SK-MEL-5 (cell line): Measurements from ENCODE around the gene NLRC3. TPM values are rescaled to one million over a fixed set of nuclear protein-coding genes. Genes with fewer than 3 reads are reported as not detected.

Experiments used
- DNase-seq: peaks from one replicate; pipeline ENCODE4 v3.0.0-alpha.2; 2016; ENCODE audit warnings: low read depth, low spot score
- in situ Hi-C: cut with HindIII; loops from 2 replicates; pipeline ENCODE4 v1.10.0; 2016; ENCODE audit warnings: low sequenced_read_pairs, high pct_unique_total_duplicates, low pct_unique_long_range_greater_than_20kb
- total RNA-seq: library from RNA; depleted of rRNA; stranded (reverse); fragments of >200 nt; shearing (Covaris generic); gene quantifications from 2 replicates; pipeline ENCODE4 v1.2.3, GENCODE V29; 2014

Gene NLRC3
- total RNA-seq, 1 experiment from 2014 or later: not detected

DNA sequence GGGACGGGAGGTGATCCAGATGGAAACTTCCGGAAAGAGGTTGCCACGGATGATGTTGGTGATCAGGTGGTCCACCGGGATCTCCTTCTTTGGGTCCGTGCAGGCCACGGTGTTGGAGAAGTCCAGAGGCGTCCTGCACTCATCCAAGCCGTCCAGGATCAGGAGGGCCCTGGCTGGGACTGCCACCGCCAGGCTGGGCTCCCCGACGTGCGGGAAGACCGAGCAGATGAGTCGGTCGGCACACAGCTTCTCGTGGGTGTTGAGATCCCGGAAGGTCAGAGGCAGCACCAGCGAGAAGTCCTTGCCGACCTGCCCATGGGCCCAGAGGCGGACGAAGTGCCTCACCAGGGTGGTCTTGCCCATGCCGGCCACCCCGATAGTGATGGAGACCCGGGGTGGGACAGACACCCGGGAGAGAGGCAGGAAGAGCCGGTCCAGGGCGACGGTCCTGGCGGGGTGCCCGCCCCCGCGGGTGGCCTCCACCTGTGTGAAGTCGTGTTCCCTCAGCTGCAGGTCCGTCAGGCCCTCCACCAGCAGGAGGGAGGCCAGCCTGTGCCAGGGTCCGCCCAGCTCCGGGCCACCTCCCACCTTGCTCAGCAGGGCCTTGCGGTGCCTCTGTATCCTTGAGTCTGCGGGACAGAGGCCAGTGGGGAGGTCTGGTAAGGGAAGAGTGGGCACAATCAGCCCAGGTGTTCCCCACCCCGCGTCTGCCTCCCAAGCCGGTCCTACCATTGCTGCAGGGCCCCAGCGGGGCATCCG is 12.9 kb downstream of the NLRC3 start:
- no peak for DNase-seq

DNA sequence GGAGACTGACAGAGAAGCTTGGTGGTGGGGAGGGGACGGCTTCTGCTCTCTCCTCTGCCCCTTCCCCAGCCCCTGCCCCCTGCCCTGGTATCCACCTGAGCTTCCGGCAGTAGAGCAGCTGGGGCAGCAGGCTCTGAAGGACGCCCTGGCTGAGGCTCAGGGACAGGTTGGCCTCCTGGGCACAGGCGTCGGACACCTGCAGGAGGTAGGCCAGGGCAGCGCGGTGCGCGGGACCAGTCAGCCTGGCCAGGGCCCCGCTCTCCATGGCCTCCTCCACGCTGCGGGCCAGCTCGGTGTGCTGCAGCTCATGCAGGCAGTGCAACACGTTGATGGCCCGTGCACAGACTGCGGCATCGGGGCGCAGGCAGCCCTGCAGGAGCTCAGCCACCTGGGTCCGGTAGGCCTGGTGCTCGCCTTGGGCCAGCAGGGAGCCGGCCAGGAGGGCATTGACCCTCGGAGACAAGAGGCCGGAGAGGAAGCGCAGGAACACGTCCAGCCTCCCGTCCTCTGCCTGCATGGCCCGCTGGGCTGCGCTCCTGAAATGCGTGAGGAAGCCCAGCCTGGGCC is 14.2 kb downstream of the NLRC3 start:
- DNase-seq: no peak
- in situ Hi-C loops: no loop called here

More for the DNA sequence above, 12.9 kb downstream of the NLRC3 start:
- in situ Hi-C loops: no loop called here

DNA sequence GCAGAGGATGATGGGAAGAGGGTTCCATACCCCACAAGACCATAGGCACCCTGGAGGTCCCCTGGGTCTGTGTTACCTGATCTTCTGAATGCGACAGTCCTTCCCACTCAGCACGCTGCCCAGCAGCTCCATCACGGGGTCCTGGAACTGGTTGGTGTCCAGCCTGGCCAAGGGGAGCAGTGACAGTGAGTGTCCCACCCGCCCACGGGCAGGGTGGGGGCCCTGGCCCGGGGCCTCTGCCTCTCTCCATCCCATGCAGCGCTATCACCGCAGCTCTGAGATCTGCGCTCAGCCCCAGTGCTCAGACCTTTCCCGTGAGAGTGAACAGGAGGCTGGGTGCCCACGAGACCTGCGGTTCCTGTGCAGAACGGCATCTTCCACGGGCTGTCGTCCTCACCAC is 15.6 kb downstream of the NLRC3 start:
- no peak for DNase-seq
- in situ Hi-C loops: no loop called here

DNA sequence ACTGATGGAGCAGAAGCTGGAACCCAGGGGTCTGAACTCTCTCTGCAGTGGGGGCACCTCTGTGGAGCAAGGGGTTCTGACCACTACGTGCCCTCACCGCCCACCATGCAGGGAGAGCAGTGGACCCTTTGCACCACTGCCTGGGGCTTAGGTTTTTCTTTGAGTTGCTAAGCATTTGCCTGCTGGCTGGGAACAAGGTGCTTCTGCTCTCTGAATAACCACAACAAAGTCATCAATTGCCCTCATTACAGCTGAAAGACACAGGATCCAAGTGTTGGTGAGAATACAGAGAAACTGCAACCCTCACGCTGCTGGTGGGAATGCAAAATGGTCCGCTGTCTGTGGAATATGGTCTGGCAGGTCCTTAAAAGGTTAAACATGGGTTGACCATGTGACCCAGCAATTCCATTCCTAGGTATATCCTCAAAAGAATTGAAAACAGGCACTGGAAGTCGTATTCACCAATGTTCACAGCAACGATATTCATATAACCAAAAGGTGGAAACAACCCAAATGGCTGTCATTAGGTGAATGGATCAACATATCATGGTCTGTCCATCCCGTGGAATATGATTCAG is 22.8 kb downstream of the NLRC3 start:
- no peak for DNase-seq
- in situ Hi-C loops: no loop called here

DNA sequence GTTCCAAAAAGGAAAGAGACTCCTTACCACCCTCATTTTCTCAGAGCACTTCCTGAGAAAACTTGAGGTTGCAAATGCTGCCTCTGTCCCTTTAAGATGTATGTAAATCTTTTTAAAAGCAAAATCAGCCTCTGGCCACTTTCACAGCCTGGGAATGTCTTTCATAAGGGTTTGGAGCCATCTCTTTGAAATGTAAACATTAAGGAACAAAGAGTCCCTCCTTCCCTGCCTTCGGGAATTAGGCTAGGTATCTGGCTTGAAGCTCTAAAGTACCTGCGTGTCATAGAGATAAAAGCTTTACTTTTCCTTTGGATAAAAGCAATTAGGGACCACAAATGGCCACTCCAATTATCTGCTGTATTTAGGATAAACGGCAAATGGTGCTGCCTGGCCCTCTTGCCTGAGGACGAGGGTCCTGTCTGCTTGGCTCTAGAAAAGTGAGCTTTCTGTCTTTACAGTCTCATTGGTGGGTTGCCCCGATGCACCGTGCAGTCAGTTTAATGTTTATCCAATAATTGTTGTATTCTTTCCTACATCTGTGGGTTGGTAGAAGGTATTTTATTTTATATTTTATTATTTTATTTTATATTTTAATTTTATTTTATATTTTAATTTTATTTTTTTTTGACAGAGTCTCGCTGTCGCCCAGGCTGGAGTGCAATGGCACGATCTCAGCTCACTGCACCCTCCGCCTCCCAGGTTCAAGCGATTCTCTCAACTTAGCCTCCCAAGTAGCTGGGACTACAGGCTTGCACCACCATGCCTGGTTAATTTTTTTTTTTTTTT is 23.9 kb downstream of the NLRC3 start:
- in situ Hi-C loops: no loop called here
- DNase-seq: no peak

DNA sequence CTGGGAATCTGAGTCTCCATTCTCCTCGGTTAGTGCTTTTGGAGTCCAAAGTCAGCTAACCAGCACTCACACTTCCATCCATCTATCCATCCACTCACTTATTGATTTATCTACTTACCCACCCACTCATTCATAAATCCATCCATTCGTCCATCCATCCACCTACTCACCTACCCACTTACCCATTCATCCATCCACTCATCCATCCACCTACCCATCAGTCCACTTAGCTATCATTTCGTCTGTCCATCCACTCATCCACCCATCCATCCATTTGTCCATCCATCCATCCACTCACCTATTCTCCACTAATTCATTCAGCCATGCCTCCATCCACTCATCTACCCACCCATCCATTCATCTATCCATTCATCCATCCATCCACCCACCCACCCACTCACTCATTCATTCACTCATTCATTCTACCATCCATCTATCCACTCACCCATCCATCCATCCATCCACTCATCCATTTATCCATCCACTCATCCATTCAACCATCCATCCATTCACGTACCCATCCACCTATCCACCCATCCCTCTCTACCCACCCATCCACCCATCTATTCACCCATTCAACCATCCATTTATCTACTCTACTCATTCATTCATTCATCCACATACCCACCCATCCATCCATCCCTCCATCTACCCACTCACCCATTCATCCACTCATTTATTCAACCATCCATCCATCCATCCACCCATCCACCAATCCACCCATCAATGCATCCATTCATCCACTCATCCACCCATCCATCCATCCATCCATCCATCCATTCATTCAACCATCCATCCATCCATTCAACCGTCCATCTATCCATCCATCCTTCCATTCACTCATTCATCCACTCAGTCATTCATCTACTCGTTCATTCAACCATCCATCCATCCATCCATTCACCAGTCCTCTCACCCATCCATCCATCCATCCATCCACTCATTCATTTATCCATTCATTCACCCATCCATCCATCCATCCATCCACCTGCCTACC is 26.1 kb downstream of the NLRC3 start:
- DNase-seq: no peak
- in situ Hi-C loops: no loop called here

DNA sequence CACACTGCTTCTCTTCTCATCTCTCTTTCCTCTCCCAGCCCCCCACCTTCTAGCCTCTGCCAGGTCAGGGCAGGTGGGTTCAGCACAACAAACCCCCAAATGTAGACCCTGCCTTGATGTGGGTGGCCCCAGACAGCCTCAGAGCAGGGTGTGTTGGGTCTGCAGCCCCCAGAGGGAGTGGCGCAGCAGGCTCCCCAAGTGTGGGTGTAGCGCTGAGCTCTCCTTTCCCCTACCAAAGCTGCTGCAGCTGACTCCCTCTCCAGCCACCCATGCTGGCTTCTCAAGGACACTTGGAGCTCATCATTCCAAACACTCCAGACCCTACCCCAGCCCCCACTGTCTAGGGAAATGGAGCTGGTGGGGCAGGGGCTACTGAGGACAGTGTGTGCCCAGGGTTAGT is 27.3 kb downstream of the NLRC3 start:
- in situ Hi-C loops: no loop called here

DNA sequence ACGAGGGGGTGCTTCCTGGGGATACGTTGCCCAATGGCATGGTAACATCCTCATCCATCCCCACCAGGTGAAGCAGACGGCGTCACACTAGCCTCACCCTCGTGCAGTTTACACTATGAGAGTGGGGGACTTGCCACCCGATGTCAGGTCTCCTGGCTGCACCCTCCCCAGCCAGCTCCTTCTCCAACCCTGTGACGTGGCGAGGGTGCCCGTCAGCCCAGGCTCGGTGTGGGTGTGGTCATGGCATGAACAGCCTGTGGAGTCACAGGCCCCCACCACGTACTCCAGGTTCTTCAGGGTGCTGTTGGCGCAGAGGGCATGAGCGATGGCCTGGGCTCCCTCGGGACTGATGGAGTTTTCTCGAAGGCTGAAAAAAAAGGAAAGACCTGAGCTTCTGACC is 28.3 kb downstream of the NLRC3 start:
- in situ Hi-C loops: no loop called here
- DNase-seq: no peak

More for the DNA sequence above, 27.3 kb downstream of the NLRC3 start:
- DNase-seq: no peak

DNA sequence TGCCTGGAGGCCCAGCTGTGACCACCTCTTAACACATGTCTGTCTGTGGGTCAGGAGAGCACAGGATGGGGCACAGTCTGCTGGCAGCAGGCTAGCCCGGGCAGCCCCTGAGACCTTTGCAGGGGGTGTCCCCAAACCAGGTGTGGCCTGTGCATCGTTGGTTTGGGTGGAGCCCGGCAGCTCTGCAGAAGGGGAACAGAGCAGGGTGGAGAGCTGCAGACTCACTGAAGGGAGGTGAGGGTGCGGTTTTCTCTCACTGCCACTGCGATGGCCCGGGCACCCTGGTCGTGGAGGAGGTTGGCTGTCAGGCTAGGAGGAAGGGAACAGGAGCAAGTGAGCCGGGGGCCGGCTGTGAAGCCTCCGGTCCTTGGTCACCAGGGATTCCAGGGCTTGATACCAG is 28.8 kb downstream of the NLRC3 start:
- DNase-seq: no peak
- in situ Hi-C loops: no loop called here

DNA sequence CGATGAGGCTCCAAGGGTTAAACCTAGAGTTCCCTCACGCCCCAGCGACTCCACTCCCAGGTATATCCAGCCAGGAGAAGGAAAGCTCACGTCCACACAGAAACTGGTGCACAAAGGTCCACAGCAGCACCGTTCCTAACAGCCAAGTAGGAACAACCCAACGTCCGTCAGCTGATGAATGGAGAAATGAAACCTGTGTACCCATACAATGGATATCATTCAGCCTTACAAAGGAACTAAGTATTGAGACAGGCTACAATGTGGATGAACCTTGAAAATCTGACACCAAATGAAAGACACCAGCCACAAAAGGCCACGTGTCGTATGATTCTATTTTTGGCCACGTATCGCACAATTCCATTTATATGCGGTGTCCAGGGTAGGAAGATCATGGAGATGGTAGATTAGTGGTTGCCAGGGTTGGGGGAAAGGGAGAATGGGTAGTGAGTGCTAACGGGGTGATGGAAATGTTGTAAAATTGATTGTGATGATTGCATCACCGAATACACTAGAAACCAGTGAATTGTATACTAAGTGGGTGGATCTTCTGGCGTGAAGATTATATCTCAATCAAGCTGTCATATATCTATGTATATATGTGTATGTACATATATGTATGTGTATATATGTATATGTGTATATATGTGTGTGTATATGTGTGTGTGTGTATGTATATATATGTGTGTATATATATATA is 30.1 kb downstream of the NLRC3 start:
- DNase-seq: no peak
- in situ Hi-C loops: no loop called here

DNA sequence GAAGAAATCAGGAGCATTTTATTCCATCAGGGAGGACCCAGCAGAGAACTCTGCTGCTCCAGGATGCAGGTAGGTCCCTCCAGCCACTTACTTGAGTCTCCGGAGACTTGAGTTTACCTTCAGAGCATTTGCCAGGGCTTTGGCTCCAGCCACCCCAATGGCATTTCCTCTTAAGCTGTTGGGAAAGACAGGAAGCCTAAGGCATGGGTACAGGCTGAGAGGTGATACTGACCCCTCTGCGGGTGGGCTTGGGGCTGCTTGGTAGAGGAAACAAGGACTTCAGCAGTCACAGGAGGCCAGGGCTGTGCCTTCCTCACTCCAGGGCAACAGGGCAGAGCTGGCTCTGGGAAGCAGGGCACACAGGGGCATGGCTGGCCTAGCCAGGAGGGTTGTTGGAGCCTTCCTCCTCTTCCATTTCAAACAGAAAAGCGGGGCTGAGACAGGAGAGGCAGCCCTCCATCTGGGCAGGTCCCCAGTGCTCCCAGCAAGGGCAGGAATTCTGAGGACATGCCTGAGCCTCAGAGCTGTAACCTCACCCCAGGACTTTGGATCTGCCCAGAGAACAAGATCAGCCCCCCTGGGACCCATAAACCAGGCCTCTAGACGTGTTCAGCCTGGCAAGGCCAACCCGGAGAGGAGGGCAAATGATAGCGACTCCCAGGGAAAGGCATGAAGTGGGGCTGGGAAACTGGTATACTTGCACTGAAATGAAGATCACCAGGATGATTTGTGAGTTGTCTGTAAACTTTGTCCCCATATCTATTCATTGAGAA is 34.4 kb downstream of the NLRC3 start:
- DNase-seq: no peak
- in situ Hi-C loops: no loop called here

DNA sequence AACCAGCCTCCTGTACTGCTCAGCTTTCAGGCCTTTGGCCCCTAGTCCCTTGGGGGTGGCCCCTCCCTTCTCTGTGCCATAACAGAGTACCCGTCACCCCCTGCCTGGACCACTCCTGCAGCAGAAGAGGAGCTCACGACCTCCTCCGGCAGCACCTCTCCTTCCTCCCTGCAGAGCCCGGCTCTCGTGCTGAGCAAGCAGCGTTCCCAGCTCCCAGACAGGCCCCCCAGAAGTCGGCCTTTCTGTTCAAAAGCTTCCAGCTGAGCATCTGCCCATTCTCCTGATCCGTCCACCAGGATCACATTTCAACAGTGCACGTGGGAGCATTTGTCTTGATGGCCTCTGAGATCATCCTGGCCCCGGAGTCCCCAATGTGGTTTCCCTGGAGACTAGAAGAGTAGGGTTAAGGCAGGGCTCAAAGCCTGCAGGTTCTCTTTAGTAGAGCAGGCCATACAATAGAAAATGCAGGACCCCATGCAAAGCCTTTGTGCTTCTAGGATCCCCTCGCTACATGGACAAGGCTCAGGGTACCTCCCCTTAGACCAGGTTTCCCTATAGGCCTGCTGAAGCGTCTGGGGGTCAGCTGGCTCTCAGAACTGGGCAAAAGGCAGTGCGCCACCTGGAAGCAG is 35.6 kb downstream of the NLRC3 start:
- no peak for DNase-seq
- in situ Hi-C loops: no loop called here

DNA sequence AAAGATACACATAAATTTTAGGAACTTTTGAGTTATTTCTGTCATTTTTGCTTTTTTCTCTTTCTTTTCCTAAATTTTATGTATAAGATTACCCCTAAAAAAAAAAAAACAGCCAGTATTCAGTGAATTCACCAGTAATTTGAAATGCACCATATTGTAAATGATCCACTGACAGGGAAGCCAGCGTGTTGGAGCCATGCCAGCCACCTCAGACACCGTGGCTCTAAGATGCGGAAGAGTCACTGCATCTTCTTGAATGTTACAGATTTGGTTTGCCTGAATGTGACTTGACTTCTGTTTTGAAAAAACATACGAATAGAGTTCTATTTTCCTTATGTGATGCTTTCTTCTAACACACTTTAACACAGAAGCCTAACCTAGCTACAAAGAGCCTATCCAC is 39.0 kb downstream of the NLRC3 start:
- DNase-seq: no peak
- in situ Hi-C loops: no loop called here

DNA sequence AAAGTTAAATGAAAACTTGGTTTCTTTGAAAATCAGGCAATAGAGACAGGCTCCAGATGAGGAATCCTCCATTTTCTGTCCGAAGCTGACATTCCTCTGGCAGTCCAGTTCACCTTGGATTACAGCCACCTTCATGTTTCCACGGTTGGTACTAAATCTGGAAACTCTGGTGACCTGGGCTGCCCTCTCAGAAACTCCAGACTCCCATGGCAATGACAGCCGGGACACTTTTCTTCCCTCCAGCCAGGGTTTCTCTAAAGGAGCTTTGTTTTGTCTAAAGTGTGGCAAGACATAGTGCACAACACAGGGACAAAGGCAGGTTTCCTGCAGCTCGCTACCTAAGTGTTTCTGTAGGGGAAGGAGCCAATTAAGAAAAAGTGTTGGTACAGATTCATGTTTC is 40.4 kb downstream of the NLRC3 start:
- in situ Hi-C loops: no loop called here
- no peak for DNase-seq

DNA sequence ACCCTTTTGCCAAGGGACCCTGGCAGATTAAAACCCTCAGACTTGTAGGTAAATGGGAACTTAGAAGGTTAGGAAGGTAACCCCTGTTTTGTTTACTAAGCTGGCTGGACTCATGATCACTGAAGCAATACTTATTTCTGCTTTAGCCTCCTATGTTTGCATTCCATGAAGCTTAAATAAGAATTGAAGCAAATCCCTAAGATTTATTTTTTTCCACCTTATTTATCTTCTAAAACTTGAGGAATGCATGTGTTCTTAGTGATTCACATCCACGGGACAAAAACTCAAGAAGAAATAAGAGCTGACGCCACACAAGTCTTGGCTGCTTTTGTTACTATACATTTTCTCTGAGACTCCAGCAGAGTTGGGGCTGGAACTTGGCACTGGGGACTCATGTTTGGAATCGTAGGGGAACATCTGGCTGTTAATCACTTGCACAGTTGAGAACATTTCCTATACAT is 40.9 kb downstream of the NLRC3 start:
- in situ Hi-C loops: no loop called here
- no peak for DNase-seq

DNA sequence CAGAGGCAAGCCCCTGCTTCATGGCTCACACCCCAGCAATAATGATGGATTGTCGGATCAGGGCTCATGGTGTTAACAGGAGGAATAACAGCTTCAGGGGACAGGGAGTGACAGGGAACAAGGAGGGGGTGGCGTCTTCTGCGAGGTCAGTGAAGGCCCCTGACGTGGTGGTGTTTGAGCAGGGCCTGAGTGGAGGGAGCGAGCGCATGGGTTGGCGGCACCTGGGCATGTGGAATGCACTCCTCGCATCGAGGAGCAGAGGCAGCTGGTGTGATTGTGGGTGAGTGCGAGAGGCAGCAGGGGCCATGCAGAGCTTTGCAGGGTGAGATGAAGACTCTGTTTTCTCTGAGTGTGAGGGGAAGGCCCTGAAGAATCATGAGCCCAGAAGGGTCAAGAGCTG is 43.1 kb downstream of the NLRC3 start:
- in situ Hi-C loops: no loop called here
- DNase-seq: no peak
